NCI-H524 treated with DMSO at 0.1 percent for 48 hours (cell line): Measurements from ENCODE around the gene SRI.

Source experiments
- DNase-seq: peaks from one replicate; lab custom pipeline; 2025; lab: John Stamatoyannopoulos, UW

SRI gene

DNA sequence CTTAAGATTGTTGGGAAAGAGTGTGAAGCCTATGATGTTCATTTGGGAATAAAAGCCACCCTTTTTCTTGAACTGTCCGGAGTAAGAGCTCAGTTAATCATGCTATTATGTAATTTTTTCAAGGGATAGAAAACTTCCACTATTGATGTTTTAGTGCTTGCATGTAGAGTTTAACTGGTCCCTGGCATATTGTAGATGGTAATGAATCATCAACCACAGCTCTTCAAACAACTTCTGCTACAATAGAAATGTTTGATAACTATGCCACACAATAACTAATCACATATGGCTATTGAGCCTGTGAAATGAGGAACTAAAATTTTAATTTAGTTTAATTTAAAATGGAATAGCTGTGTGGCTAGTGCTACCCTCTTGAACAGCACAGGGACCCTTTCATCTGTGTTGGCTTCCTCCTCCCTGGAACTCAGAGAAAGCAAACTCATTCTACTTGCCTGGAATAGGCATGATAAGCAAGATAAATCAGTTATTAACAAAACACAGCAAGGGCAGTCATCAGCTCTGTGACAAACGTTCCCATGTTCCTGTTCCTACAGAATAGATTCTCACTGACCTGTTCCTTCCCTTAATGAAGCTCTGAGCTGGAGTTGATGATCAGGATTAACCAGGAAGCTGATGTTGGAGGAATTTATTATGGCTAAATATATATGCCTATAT is 4.9 kb upstream of the SRI start:
- DNase-seq: no peak

DNA sequence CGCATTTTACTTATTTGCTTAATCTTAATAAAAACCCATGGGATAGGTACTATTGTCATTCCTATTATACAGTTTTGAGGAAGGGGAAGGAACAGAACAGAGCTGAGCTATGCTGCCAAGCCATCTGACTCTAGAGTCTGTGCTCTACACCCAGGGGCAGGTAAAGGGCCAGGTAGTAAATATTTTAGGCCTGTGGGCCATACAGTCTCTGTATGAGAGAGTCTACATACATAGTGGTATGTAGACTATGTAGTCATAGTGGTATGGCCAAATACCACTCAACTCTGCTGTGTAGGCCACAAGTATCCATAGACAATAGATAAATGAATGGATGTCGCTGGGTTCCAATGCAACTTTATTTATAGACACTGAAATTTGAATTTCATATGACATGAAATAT is 3.4 kb upstream of the SRI start:
- DNase-seq: no peak

DNA sequence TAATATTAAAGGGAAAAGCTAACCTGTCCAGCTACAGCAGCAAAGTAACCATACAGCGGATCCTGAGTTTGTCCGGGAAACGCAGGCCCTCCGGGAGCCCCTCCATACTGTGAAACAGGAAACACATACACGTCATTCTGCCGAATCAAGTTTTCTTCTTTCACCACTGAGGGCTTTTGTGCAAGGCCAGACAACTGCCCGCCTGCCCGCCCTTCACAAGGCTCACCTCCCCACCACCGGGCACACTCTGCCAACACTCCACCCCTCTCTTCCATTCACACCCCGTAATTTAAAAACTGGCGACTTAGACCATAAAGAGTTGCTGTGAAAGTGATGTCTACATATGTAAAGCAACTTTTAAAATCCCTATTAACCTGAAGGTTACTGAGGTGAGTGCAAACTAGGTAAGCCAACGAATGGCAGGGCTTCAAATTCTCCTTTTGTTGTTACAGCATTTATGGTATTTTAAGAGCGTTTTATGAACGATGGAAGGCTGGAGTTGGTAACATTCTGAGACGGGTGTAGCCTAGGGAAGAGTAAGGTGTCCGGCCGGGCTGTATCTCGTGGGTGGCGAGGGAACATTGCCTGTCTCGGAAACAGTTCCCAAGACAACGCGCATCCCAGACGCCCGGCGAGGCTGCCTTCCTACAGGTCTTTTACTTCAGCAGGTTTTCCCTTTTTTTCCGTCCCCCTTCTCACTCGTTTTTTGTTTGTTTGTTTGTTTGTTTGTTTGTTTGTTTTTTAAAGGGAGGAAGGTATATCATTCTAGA is 817 bp downstream of the SRI start:
- DNase-seq: no peak

DNA sequence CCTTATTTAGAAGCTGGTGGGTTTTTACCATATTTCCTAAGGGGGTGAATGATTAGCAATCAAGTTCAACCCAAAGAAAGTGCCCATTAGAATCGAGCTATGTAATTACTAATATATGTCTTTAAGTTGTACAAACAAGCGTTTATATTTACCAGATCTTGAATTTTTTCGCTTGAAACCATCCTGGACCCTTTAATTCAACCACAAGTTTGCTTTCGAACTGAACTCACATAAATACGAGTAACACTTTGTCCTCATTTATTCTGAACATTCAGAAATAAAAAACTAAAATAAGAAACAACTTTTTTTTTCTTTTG is 1.5 kb downstream of the SRI start:
- no peak for DNase-seq

DNA sequence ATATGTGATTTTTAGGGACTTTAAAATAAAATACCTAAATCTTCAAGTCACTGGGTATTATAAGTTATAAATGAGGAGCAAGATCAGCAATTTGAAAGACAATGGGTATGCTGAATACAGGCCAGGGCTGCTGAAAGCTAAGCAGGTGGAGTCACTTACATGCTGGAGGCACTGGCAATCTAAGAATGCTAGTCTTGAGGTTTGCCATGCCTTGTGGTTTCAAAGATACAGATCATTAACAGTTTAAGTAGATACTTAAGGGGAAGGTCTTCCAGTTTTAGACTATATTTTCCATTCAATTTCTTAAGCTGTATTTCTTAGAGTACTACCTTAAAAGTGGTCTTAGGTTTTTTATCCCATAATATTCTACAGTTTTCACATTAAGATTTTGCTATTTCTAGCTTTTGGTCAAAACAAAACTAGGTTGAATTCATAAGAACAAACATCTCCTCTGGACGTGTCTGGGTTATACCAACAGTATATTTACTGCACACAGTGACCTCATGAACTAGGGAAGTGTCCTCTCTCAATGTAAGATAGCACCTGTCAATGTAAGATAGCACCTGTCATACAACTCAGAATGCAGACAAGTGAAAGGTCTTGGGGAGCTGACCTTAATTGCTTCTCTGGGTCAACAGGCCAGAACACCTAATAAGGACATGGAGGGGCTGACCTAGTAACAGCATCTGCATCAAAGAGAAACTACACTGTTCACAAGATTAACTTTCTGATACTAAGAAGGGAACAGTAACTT is 2.0 kb downstream of the SRI start:
- no peak for DNase-seq

DNA sequence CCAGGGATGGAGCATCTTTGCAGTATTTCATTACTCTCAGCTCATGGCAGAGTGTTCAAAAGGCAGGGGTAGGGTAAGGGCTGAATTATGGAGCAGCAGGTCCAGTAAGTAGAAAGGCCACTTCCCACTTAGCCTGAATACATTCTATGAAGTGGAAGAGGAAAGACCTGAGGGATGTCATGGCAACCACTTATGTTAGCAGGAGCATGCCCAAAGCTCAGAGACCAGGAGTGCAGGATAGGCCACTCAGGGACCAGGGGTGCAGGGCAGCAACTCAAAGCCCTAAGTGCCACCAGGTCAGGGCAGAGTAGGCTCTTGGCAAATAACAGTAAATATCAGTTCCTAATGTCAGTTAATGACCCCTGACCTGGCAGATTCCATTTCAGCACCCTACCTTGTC is 3.6 kb downstream of the SRI start:
- no peak for DNase-seq

DNA sequence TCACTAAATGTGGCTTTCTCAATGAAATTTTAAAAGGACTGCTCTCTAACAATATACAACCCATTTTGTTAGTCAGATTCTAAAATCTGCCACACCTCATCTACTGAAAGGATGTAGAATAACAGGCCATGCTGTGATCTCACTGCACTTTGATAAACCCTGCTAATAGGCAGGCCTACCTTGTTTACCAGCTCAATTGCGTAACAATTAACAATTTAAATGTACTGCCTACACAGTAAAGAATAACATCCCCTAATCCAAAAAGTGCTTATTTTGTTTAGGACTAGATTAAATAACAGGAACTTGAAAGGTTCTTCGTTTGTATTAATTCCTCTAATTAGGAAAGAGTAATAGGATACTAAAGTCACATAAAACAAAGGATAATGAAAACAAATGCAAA is 4.5 kb downstream of the SRI start:
- DNase-seq: no peak

DNA sequence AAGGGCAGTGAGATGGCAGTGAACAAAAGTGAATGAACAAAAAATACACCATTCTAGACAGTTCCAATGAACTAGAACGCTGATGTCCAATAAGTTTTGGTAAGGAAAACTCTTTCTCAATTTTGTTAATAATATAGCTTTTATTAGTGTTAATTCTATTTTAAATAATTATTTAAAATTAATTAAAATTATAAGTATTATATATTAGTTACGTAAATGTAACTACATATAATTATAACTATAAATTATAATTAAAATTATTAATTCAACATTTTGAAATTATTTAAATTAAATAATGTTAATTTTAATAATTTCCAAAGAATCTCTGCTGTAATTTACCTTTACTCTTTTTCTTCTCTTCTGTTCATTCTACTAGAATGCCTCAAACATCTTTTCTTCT is 5.4 kb downstream of the SRI start:
- DNase-seq: no peak

DNA sequence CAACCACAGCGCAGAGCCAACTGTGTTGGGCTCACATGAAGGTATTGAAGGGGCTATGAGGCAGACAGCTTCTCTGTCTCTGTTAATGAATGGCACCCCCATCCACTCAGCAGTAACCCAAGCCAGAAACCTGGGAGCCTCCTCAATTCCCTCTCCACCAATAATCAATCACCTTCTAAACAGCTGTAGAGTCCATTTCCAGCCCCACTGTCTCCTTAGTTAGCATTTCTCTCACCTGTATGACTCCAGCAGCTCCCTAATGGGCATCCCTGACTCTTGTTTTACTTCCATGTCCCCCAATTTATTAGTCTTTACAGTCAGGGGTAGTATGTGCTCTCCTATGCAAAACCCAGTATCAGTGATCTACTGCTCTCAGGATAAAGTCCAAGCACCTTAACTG is 6.9 kb downstream of the SRI start:
- DNase-seq: no peak

DNA sequence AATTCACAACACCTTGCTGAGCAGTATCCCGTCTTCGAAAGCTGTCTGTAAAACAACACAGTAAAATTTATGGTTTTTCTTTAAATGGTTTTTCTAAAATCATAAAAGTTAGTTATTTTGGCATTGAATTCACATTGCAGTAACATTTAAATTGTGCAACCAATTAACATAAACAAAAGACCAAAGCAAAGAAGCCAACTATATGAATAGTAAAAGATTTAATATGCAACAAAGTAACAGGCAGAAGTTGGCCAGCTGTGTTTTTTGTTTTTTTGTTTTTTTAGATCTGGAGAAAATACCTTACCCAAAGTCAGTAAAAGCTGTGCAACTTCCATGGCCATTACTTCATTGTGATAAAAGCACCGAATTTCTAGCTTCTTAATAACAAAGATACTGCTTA is 11.3 kb downstream of the SRI start:
- no peak for DNase-seq

DNA sequence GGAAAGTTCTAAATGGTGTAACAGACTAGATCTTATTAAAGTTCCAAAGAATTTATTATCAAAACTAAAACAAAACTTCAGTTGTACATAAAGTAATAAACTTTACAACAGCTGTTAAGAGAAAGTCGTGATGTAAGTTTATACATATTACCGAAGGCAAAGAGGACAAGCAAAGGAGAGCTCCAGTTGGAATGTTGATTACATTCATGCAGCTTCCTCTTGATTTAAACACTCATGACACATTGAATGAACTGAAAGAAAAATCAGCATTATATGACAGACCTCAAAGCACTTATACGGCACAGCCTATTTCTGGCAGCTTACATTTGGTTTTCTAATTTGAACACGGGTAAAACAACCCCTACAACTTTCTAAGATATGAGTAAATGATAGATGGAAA is 13.6 kb downstream of the SRI start:
- no peak for DNase-seq

DNA sequence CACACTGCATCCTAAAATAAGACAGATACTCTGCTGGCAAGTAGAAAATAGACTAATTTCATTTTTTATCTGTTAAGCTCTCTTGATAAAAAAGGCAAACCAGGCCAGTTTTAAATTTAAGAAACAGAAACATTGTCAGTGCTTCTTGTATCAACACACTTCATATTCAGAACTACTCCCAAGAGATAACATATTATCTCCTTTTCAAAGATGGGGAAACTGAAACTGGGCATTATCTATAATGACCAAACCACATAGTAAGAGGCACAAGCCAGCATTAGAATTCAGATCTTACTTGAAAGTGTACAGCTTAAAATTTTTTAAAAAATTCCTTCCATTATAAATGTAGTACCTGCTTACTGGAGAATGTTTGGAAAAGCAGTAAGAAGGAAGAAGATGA is 14.7 kb downstream of the SRI start:
- no peak for DNase-seq

DNA sequence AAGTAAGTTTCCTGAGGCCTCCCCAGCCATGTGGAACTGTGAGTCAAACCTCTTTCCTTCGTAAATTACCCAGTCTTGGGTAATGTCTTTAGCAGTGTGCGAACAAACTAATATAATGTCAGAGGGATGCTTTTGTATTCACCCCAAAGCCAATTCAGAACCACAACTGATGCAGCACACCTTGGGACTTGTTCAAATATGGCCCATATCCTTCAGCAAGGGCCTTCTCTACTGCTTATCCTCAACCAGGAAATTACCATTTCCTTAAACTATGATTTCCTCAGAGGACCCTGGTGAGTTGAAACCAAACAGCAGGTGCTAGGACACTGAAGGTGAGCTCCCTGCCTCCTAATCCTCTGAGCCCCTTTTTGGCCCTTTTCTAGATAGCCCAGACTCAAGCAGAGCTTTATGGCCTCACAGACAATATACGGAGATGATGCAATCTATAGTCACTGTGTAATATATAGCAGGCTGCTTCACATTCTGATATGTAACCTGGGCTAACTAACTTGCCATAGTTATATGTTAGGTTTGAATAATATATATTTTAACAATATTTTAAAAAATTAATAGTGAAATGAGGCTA is 15.2 kb downstream of the SRI start:
- DNase-seq: no peak

DNA sequence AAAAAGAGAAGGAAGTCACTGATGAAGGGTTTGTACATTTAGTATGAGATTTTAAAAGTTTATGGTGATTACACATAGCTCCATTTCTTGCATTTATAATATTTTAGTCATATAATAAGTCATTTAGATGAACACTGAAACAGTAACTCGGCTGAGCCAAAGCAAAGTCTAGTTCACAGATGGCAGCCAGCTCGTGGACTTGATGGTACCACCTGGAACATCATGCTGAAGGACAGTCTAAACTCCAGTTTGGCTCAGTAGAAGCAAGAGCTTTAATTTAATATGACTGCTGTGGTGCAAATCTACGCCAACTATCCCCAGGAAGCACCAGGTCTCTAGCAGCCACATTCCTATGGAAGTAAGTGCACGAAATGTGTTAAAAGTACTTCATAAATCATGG is 16.4 kb downstream of the SRI start:
- DNase-seq: no peak

DNA sequence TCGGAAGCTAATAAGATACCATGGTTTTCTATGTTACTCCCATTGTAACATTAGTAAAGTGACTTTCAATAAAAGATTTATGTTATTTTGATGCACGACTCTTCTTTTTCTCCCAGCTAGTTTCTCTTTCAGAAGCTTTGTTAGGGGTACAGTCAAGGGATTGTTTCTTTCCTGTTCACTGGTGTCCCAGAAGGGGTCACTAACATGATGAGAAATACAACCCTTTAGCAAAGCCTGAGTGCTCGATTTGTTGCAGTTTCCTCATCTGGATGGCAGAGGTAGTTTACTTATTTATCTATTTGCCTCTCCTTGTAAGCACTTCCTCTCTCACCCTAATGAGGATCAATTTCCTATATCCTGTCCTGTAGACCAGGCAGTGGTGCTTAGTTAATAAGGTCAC is 17.0 kb downstream of the SRI start:
- no peak for DNase-seq

DNA sequence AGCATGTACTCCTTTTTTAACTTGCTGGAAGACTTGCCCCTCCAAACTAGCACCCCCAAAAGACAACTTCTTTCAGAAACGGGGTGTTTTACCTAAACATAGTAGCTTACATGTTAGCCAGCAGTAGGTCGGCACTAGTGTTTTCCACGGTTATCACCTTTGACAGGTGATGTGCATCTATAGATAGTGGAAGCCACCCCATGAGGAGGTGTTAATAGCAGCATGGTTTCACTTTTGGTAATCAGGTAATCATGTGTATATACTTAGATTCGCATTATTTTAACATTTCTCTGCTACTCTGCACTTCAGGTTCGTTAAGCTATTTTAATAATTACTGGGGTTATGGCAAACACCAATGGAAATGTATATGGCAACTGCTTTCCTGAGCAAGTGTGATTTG is 17.6 kb downstream of the SRI start:
- DNase-seq: no peak

DNA sequence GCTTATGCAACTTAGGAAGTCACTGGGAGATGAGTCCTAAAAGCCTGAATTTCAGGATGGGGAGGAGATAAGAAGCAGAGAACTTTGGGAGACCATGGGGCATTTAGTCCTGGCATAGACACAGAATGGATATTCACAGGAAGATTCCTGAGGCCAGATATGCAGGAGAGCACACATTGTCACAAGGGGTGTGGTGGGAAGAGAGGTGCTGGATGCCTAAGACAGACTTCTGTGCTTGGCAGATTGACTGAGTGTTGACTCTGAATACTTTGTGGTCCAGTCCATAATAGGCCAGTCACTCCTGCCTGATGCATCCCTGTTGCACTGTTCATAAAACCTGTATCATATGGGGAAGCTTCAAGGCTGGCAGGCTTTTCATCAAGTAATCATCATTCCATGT is 18.5 kb downstream of the SRI start:
- no peak for DNase-seq

DNA sequence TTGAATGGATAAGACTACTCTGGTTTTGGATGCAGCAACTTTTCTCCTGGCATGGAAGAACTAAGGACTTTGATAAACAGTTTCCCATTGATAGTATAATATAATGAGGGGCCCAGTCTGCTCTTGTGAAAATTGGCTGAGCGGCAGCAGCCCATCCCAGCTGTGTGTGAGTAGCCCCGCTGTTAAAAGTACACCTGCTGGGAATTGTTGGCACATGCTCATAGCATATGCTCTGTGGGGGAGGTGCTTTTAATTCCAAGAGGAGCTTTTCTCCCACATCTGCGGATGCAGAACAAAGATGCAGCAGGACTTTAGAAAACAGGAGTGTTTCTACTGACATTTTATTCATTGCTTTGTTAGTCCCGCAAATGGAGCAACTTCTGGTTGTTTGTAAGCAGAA is 19.0 kb downstream of the SRI start:
- peak; percentile 69 for DNase-seq

DNA sequence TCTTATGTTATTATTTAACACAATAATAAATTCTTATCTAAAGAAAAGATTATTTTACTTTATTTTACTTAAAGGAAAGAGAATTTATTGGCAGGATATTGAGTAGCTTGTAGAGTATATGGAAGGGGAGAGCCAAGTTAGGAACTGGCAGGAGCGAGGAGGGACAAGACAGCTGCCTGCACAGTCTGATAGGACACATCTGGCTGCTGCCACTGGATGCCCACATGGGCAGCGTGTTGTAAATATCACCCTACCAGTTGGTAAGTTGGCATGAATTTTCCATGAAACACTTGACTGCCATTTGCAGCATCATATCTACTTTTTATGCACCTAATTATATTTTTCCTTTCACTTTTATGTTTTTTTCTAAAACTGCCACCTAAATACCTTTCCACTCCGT is 19.6 kb downstream of the SRI start:
- DNase-seq: no peak

DNA sequence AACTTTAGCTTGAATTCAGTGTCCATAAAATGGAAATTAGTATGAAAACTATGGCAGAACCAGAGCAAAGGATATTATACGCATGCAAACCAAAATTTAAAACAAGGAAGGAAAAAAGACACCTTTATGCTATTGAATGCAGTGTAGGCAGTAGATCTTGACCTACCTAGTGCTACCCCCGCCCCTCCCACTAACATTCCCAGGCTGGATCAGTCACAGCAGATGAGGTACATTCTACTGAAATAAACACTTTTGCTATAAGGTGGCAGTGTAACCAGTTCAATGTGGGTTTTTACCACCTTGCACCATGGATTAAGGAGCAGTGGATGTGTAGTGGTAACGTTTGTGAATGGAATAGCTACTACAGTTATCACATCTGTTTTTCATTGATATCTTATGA is 27.9 kb downstream of the SRI start:
- DNase-seq: no peak

DNA sequence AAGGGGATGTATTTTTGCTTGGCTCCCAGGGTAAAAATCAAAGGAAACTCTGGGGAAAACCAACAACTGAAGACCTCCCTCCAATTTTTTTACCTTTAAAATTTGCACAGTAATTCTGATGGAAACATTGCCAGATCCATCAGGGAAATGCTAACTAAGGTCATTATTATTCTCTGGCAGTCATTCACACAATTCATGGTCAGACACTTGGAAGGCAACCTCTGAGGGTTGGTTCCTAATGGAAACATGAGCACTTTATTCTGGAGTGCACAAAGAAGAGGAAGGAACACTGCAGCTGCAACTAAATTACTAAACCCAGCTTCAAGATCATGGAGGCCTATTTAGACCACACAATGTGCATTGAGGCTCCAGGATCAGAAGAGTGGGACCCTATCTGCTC is 34.2 kb downstream of the SRI start:
- no peak for DNase-seq

DNA sequence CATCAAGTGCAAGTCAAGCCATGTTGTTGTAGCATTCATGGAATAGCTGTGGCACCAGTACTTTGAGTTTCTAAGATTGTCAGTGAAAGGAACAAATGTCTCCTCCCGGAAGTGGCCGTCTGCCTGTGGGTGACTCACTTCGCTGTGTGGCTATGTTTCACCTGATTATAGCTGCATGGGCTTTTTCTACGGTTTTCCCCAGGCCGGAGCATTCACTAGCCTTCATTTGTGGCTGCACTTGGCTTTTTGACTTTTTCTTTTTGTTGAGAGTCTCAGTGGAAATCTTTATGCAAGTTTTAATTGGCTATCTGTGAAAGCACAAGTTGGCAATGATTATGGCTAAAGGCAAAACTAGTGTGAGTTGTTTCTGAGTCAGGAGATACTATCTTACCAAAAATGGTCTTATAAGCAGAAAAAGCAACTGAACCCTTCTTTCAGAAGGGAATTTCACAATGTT is 35.0 kb downstream of the SRI start:
- DNase-seq: no peak

DNA sequence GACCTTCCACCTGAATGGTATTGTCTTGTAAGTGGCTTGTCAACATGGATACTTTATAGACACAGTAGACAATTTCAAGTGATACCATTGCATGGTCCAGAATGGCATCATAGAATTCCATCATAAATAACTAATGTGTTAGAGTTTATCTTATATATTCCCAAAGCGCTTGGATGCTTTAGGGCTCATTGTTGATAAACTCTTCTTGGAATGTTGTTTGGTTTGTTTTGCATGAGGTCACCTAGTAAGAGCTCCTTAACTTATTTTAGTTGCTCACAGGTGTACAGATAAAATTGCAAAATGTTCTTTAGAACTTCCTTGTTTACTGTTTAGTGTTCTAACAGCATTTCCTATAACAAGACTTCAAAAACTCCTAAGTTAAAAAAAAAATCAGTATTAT is 36.8 kb downstream of the SRI start:
- no peak for DNase-seq
